ENCODE measurements around the gene TLDC2. TPM values are rescaled to one million over a fixed set of nuclear protein-coding genes. Genes with fewer than 3 reads are reported as not detected.

The TLDC2 gene
- total RNA-seq, 1 donor from 2014 or later: not detected

GRCh38 chr20:36880741-36881250, 4.9 kb downstream of the TLDC2 start:
- no peak for DNase-seq (ENCODE audit: low read depth, low spot score)
- Mint-ChIP-seq H3K4me1 (peaks cover 3% of the 10 kb centered on the region), H3K4me3 (no peak overlapping the region), H3K27me3 (ENCODE audit: low read depth) (peaks cover 3% of the 10 kb centered on the region), H3K27ac (ENCODE audit: unreplicated experiment) (peak overlapping the region; percentile 37), H3K36me3 (ENCODE audit: low read depth) (no peaks in the 10 kb centered on the region), H3K9me3 (no peaks in the 10 kb centered on the region)
- TF ChIP-seq, protein P1, sequence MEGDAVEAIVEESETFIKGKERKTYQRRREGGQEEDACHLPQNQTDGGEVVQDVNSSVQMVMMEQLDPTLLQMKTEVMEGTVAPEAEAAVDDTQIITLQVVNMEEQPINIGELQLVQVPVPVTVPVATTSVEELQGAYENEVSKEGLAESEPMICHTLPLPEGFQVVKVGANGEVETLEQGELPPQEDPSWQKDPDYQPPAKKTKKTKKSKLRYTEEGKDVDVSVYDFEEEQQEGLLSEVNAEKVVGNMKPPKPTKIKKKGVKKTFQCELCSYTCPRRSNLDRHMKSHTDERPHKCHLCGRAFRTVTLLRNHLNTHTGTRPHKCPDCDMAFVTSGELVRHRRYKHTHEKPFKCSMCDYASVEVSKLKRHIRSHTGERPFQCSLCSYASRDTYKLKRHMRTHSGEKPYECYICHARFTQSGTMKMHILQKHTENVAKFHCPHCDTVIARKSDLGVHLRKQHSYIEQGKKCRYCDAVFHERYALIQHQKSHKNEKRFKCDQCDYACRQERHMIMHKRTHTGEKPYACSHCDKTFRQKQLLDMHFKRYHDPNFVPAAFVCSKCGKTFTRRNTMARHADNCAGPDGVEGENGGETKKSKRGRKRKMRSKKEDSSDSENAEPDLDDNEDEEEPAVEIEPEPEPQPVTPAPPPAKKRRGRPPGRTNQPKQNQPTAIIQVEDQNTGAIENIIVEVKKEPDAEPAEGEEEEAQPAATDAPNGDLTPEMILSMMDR (conservative IDR thresholded peaks at IDR 0.05): no peak

DNA sequence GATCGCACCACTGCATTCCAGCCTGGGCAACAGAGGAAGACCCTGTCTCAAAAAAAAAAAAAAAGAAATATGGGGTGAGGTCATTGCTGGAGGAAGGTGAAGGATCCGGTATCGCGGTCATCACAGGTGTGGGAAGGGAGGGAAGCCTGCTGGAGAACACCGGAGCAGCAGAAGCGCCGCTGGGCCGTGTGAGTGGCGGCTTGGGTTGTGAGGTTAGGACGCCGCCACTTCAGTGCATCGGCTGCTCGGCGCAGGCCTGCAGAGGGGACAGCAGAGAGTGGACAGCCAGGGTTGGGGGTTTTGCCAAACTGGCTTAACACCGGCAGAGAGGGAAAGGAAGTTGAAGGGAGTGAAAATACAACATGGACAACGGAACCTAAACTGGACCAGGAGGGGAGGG, 5.4 kb downstream of the TLDC2 start:
- no peak for DNase-seq (ENCODE audit: low read depth, low spot score)
- Mint-ChIP-seq H3K4me3 (no peak overlapping the region), H3K9me3 (no peaks in the 10 kb centered on the region), H3K4me1 (peaks cover 3% of the 10 kb centered on the region), H3K36me3 (ENCODE audit: low read depth) (no peaks in the 10 kb centered on the region), H3K27ac (ENCODE audit: unreplicated experiment) (no peak overlapping the region), H3K27me3 (ENCODE audit: low read depth) (peaks cover 3% of the 10 kb centered on the region)
- TF ChIP-seq, protein P1 (conservative IDR thresholded peaks at IDR 0.05): no peak

- no peaks in the 10 kb centered on the region for H3K9me3 Mint-ChIP-seq
- peaks cover 7% of the 10 kb centered on the region for H3K4me1 Mint-ChIP-seq
- TF ChIP-seq, protein P1 (conservative IDR thresholded peaks at IDR 0.05): no peak
- H3K27me3 Mint-ChIP-seq (ENCODE audit: low read depth): peaks cover 3% of the 10 kb centered on the region
- H3K27ac Mint-ChIP-seq (ENCODE audit: unreplicated experiment): no peak overlapping the region
- no peaks in the 10 kb centered on the region for H3K36me3 Mint-ChIP-seq (ENCODE audit: low read depth)
- DNase-seq (ENCODE audit: low read depth, low spot score): no peak
- H3K4me3 Mint-ChIP-seq: no peak overlapping the region
Measured at GRCh38 chr20:36881888-36882287, 6.0 kb downstream of the TLDC2 start.

DNA sequence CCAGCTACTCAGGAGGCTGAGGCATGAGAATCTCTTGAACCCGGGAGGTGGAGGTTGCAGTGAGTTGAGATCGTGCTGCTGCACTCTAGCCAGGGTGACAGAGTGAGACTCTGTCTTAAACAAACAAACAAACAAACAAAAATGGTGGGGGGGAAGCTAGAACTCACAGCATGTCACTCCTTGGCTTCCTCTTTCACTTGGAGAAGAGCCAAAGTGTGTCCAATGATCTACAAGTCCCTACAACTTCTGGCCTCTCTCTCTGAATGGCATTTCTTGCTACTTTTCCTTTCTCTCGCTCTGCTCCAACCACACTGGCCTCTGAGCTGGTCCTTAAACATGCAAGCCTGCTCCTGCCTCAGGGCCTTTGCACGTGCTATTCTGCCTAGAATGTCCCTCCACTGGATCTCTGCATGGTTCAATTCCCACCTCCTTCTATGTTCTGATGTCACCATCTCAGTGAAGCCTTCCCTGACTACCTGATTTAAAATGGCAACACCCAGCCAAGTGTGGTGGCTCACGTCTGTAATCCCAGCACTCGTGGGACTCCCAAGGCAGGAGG, 8.1 kb downstream of the TLDC2 start:
- H3K27ac Mint-ChIP-seq (ENCODE audit: unreplicated experiment): peak overlapping the region; percentile 46
- peaks cover 3% of the 10 kb centered on the region for H3K27me3 Mint-ChIP-seq (ENCODE audit: low read depth)

GRCh38 chr20:36885356-36885755, 9.4 kb downstream of the TLDC2 start:
- no peak overlapping the region for H3K4me3 Mint-ChIP-seq
- H3K4me1 Mint-ChIP-seq: peaks cover 18% of the 10 kb centered on the region
- no peak overlapping the region for H3K27ac Mint-ChIP-seq (ENCODE audit: unreplicated experiment)
- TF ChIP-seq, protein P1 (conservative IDR thresholded peaks at IDR 0.05): peak; percentile 29
- peaks cover 3% of the 10 kb centered on the region for H3K27me3 Mint-ChIP-seq (ENCODE audit: low read depth)
- DNase-seq (ENCODE audit: low read depth, low spot score): no peak
- H3K9me3 Mint-ChIP-seq: no peaks in the 10 kb centered on the region
- H3K36me3 Mint-ChIP-seq (ENCODE audit: low read depth): no peaks in the 10 kb centered on the region

More for the DNA sequence above, 8.1 kb downstream of the TLDC2 start:
- Mint-ChIP-seq H3K4me1 (peaks cover 18% of the 10 kb centered on the region), H3K9me3 (no peaks in the 10 kb centered on the region), H3K4me3 (no peak overlapping the region), H3K36me3 (ENCODE audit: low read depth) (no peaks in the 10 kb centered on the region)
- TF ChIP-seq, protein P1 (conservative IDR thresholded peaks at IDR 0.05): no peak
- no peak for DNase-seq (ENCODE audit: low read depth, low spot score)
